Ectodermal cell (in vitro differentiated cells): ENCODE data around the gene CCDC116.
"Not testable (repeated sequence)": the region's sequence is repeated elsewhere in the genome, so short reads cannot be mapped to it uniquely, and the experiment has no call there.

Experiments used
- H3K27ac ChIP-seq: 2 replicates; pipeline ENCODE4 v1.7.0; 2013; ENCODE audit warnings: mild to moderate bottlenecking, low read depth, low read length; ENCODE audit not compliant: insufficient read depth, poor library complexity, severe bottlenecking
- H3K27me3 ChIP-seq: 2 replicates; pipeline ENCODE4 v1.7.0; 2013; ENCODE audit warnings: mild to moderate bottlenecking, low read length; ENCODE audit not compliant: insufficient read depth, control insufficient read depth, poor library complexity, severe bottlenecking
- H3K36me3 ChIP-seq: one replicate; pipeline ENCODE4 v1.7.0; 2013; ENCODE audit warnings: low read length; ENCODE audit not compliant: control insufficient read depth, insufficient read depth
- H3K4me1 ChIP-seq: one replicate; pipeline ENCODE4 v1.7.0; 2013; ENCODE audit warnings: low read length; ENCODE audit not compliant: control insufficient read depth, insufficient read depth
- H3K4me3 ChIP-seq: 2 replicates; pipeline ENCODE4 v1.7.0; 2013; ENCODE audit warnings: low read depth, low read length, control low read depth; ENCODE audit not compliant: insufficient read depth
- H3K9me3 ChIP-seq: 2 replicates; pipeline ENCODE4 v1.7.0; 2013; ENCODE audit warnings: mild to moderate bottlenecking, low read length, moderate library complexity; ENCODE audit not compliant: control insufficient read depth
- WGBS, 2 experiments: methylation state at CpG; one replicate each; pipeline ENCODE4 v1.1.7; 2013; ENCODE audit warnings: missing lambda C conversion rate in 2 of 2; 5-methylcytosine and 5-hydroxymethylcytosine counted together

Gene CCDC116

DNA sequence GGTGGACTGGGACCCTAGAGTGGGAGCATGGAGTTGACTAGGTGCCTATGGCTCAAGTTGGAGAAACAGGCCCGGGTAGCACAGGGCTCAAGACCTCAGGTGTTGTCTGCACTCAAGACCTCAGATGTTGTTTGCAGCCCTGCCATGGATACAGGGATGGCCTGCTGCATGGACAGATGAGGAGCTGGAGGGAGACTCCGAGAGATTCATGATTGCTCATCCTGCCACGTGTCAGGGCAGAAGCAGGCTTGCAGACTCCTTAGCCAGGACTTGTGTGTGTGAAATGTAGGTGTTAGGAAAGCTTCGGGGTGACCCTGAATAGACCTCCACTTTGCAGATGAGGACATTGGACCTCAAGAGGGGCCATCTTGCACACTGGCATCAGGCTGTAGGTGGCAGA is 921 bp downstream of the CCDC116 start:
- Histone ChIP-seq H3K9me3 (no peaks in the 10 kb centered on the region), H3K36me3 (no peaks in the 10 kb centered on the region), H3K27ac (no peak overlapping the region), H3K4me3 (no peak overlapping the region), H3K27me3 (no peaks in the 10 kb centered on the region), H3K4me1 (no peaks in the 10 kb centered on the region)
- WGBS, 2 experiments = 94 to 95% methylated on average over 4 of the region's 4 CpGs

DNA sequence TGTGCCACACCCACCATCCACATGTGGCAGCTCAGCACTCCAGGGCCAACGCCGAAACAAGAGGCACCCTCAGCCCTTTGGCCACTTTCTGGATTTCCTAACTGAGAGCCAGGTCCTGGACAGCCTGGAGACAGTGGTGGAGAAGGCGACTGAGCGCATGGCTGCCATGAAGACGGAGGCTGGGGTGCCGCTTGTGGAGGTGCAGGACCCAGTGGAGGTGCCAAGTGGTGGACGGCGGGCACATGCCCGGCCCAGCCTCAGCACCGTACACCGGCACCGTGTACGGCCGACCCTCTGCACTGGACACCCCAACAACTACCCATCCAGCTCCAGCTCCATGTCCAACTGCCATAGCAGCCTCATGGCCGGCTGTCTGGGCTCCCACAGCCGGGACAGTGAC is 1.5 kb downstream of the CCDC116 start:
- Histone ChIP-seq H3K27ac (no peak overlapping the region), H3K4me3 (no peak overlapping the region), H3K36me3 (no peaks in the 10 kb centered on the region), H3K4me1 (no peaks in the 10 kb centered on the region), H3K9me3 (no peaks in the 10 kb centered on the region), H3K27me3 (no peaks in the 10 kb centered on the region)
- WGBS, 2 experiments = 94 to 95% methylated on average over 16 of the region's 16 CpGs

- Histone ChIP-seq H3K9me3 (no peaks in the 10 kb centered on the region), H3K4me1 (no peaks in the 10 kb centered on the region), H3K36me3 (no peaks in the 10 kb centered on the region), H3K4me3 (no peak overlapping the region), H3K27me3 (no peaks in the 10 kb centered on the region), H3K27ac (no peak overlapping the region)
- 88 to 91% methylated on average over 19 of the region's 19 CpGs for WGBS, 2 experiments
These were observed 2.3 kb downstream of the CCDC116 start for GRCh38 chr22:21634844-21635243.

DNA sequence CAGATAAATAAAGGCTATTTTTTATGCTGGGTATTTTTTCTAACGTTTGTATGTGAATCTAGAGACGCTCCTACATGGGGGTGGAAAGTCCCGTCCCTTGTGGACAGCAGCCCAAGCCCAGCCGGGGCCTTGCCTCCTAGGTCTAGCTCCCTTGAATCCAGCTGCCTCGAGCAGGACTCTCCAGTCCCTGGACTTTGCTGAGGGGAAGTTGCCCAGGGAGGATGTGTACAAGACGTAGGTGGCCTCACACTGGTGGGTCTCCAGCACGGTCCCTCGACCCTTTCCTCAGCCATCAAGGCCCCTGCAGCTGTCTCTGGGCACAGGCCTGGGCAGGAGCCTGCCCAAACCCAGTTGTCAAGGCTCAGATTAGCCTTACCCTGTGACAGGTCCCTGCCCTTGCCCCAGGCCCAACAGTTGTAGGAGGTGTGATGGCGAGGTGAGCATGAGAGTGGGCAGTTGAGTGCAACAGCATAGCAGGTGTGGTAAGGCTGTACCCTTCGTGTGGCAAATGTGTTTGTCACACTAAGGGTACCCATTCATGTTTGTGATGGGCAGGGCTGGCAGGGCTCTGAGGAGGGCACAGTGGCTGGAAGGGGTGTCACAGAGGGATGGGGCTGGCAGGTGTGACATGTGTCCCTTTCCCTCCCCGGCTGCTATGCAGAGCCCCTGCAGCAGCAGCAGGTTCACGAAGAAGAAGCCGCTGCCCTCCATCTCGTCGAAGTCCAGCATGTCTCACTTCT is 3.4 kb downstream of the CCDC116 start:
- Histone ChIP-seq H3K27me3 (no peaks in the 10 kb centered on the region), H3K27ac (no peak overlapping the region), H3K36me3 (no peaks in the 10 kb centered on the region), H3K9me3 (no peaks in the 10 kb centered on the region), H3K4me3 (no peak overlapping the region), H3K4me1 (no peaks in the 10 kb centered on the region)
- 87 to 89% methylated on average over 15 of the region's 15 CpGs for WGBS, 2 experiments

DNA sequence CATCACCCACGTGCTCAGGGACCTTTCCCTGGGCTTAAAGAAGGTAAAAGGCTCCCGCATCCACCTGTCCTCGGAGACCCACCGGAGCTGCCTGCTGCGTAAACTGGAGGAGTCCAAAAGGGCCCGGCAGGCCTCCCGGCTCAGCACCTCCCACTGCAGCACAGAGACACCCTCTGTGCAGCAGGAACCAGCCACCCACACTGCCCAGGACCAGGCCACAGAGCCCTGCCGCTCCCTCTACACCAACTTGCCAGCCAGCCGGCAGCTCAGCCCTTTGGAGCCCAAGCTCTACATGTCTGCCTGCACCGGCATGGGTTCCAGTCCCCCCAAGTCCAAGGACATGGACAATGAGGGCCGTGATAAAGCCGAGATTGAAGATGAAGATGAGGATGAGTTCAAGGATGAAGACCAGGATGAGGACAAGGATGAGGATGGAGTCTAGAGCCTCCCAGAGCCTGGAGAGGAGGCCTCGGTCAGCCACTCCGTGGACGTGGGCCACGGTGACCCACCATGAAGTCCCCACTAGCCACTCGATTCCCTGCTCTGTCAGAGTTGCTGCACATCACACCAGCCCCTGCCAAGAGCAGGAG is 4.2 kb downstream of the CCDC116 start:
- H3K4me3 ChIP-seq = no peak overlapping the region
- peaks cover 3% of the 10 kb centered on the region for H3K4me1 ChIP-seq
- H3K9me3 ChIP-seq = no peaks in the 10 kb centered on the region
- H3K27ac ChIP-seq = no peak overlapping the region
- H3K36me3 ChIP-seq = no peaks in the 10 kb centered on the region
- 90 to 91% methylated on average over 17 of the region's 17 CpGs for WGBS, 2 experiments
- no peaks in the 10 kb centered on the region for H3K27me3 ChIP-seq

DNA sequence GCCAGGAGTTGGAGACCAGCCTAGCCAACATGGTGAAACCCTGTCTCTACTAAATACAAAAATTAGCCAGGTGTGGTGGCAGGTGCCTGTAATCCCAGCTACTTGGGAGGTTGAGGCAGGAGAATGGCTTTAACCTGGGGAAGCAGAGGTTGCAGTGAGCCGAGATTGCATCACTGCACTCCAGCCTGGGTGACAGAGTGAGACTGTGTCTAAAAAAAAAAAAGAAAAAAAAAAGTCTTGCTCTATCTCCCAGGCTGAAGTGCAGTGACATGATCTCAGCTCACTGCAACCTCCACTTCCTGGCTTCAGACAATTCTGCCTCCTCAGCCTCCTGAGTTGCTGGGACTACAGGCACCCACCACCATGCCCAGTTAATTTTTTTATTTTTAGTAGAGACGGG is 4.9 kb downstream of the CCDC116 start:
- not testable (repeated sequence) for H3K27ac ChIP-seq, H3K4me3 ChIP-seq, H3K4me1 ChIP-seq, H3K27me3 ChIP-seq, H3K36me3 ChIP-seq, H3K9me3 ChIP-seq
- 85 to 97% methylated on average over 2 of the region's 2 CpGs for WGBS, 2 experiments

DNA sequence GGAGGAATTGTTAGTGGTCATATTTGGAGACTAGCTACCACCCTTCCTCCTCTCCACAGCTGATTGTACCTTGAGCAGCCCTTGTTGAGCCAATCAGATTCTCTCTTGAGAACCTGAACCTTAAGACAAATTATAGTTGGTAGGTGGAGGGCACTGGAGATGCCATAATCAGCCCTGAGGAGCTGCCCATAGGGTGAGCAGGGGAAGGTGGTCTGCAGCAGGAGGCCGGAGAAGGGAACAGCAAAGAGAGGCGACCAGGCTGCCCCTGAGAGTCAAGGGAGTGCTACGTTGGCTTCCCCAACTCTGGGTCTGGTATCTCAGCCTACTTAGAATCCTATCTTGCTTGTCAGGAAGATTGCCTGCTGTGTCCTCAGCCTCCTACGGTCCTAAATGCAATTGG is 6.8 kb downstream of the CCDC116 start:
- Histone ChIP-seq H3K36me3 (no peaks in the 10 kb centered on the region), H3K27ac (no peak overlapping the region), H3K4me1 (peaks cover 3% of the 10 kb centered on the region), H3K9me3 (no peaks in the 10 kb centered on the region), H3K4me3 (no peak overlapping the region), H3K27me3 (peaks cover 8% of the 10 kb centered on the region)
- 84 to 86% methylated on average over 4 of the region's 4 CpGs for WGBS, 2 experiments

DNA sequence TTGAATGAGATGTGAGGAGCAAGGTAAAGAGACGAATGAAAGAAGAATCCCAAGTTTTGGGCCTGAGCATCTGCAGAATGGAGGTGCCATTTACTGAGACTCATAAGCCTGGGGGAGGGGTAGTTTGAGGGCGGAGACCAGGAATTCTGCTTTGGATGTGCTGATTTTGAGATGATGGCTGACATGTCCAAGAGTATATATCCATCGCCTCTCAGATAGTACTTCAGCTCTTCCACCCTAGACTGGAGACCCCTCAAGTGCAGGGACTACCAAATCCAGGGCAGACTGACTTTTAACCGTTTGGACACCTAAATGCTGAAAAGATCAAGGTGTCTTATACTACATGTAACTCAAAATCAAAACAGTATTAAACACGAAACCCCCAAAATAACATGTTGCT is 8.2 kb downstream of the CCDC116 start:
- peaks cover 4% of the 10 kb centered on the region for H3K36me3 ChIP-seq
- no peak overlapping the region for H3K4me3 ChIP-seq
- H3K27me3 ChIP-seq = peaks cover 8% of the 10 kb centered on the region
- H3K4me1 ChIP-seq = peaks cover 3% of the 10 kb centered on the region
- no peak overlapping the region for H3K27ac ChIP-seq
- no peaks in the 10 kb centered on the region for H3K9me3 ChIP-seq
- WGBS, 2 experiments = 91 to 93% methylated on average over 5 of the region's 5 CpGs

GRCh38 chr22:21641417-21641788 is 8.8 kb downstream of the CCDC116 start:
- peaks cover 3% of the 10 kb centered on the region for H3K4me1 ChIP-seq
- H3K27ac ChIP-seq = no peak overlapping the region
- peaks cover 4% of the 10 kb centered on the region for H3K36me3 ChIP-seq
- no peaks in the 10 kb centered on the region for H3K9me3 ChIP-seq
- peaks cover 8% of the 10 kb centered on the region for H3K27me3 ChIP-seq
- WGBS, 2 experiments = 9 to 11% methylated on average over 9 of the region's 9 CpGs
- H3K4me3 ChIP-seq = peak overlapping the region; percentile 63

DNA sequence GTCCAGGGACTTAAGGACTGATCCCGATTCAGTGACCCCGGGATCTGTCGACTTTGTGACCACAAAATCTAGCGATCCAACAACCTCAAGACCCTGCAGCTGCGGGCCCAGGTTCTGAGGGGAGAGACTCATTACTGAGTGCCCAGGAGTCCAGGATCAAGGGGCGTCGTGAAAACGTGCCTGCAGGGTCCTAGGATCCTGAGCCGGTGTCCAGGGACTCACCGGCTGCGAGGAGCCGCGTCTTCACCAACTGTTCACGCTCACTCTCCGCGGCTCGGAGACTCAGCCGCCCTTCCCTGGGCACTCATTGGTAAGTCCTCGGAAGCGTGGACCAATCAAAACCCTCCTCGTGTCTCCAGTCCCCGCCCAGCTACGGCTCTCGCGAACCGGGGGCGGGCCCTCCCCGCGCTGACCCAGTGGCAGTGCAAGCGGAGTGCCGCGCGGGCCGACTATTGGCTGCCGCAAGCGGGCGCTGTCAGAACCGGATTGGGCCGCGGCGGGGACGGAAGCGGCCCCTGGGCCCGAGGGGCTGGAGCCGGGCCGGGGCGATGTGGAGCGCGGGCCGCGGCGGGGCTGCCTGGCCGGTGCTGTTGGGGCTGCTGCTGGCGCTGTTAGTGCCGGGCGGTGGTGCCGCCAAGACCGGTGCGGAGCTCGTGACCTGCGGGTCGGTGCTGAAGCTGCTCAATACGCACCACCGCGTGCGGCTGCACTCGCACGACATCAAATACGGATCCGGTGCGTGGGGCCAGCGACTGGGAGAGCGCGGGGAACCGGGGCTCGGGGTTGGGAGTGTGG is 9.4 kb downstream of the CCDC116 start, which contains the start of gene SDF2L1:
Gene SDF2L1, plus strand, starts transcription at position 514 of the 795 bp plus-strand sequence. Its CDS starts 35 bp downstream, at position 549.
- H3K36me3 ChIP-seq = peaks cover 4% of the 10 kb centered on the region
- 1% methylated on average over 76 of the region's 76 CpGs for WGBS, 2 experiments
- H3K4me3 ChIP-seq = peak within 1 kb of the TSS; percentile 63
- H3K27me3 ChIP-seq = peaks cover 8% of the 10 kb centered on the region
- H3K9me3 ChIP-seq = no peaks in the 10 kb centered on the region
- H3K27ac ChIP-seq = peak within 1 kb of the TSS; percentile 16
- peaks cover 4% of the 10 kb centered on the region for H3K4me1 ChIP-seq
